Liver (tissue), 9 donors: Measurements from ENCODE around the gene RERE. TPM values are rescaled to one million over a fixed set of nuclear protein-coding genes. Genes with fewer than 3 reads are reported as not detected.

Source experiments
- DNase-seq: peaks from one replicate; pipeline ENCODE4 v3.0.0-alpha.2; 2017; ENCODE audit warnings: low spot score
- H3K27ac ChIP-seq, 2 donors: one replicate each; pipeline ENCODE4 v1.7.0; 2013; ENCODE audit warnings: inconsistent platforms in 2 of 2, low read length in 2 of 2, control low read depth in 1 of 2, low read depth in 1 of 2, mild to moderate bottlenecking in 1 of 2
- H3K27me3 ChIP-seq, 4 donors: one replicate each; pipeline versions ENCODE4 v1.6.1 to v1.7.0; 2013; ENCODE audit warnings: low read length in 3 of 4, inconsistent platforms in 1 of 4, mild to moderate bottlenecking in 1 of 4, moderate library complexity in 1 of 4; ENCODE audit not compliant: control insufficient read depth in 4 of 4, insufficient read depth in 4 of 4
- H3K36me3 ChIP-seq, 4 donors: one replicate each; pipeline versions ENCODE4 v1.6.1 to v1.7.0; 2013; ENCODE audit warnings: low read length in 3 of 4, mild to moderate bottlenecking in 3 of 4, low read depth in 1 of 4, moderate library complexity in 1 of 4; ENCODE audit not compliant: control insufficient read depth in 4 of 4, insufficient read depth in 3 of 4
- H3K4me1 ChIP-seq, 4 donors: one replicate each; pipeline versions ENCODE4 v1.6.1 to v1.7.0; 2013; ENCODE audit warnings: low read length in 3 of 4, mild to moderate bottlenecking in 3 of 4, moderate library complexity in 1 of 4; ENCODE audit not compliant: control insufficient read depth in 4 of 4, insufficient read depth in 4 of 4
- H3K4me3 ChIP-seq, 3 donors: one replicate each; pipeline versions ENCODE4 v1.6.1 to v1.7.0; 2013; ENCODE audit warnings: low read length in 3 of 3, control low read depth in 1 of 3, low read depth in 1 of 3, mild to moderate bottlenecking in 1 of 3
- H3K9ac ChIP-seq, 2 donors: one replicate each; pipeline ENCODE4 v1.7.0; 2013; ENCODE audit warnings: low read length in 2 of 2, mild to moderate bottlenecking in 2 of 2, moderate library complexity in 2 of 2, control low read depth in 1 of 2, low read depth in 1 of 2
- H3K9me3 ChIP-seq, 4 donors: one replicate each; pipeline versions ENCODE4 v1.6.1 to v1.7.0; 2013; ENCODE audit warnings: low read length in 3 of 4; ENCODE audit not compliant: control insufficient read depth in 4 of 4
- EGR1 ChIP-seq, 2 donors: IDR thresholded peaks; 2 replicates each; pipeline ENCODE4 v1.6.1; 2016 to 2018; ENCODE audit warnings: antibody characterized with exemption in 2 of 2, low read depth in 2 of 2
- FOXA1 ChIP-seq: IDR thresholded peaks from 2 replicates; pipeline ENCODE4 v1.6.1; 2016; ENCODE audit warnings: antibody characterized with exemption
- FOXA2 ChIP-seq: IDR thresholded peaks from 2 replicates; pipeline ENCODE4 v1.6.1; 2016; ENCODE audit warnings: antibody characterized with exemption
- GABPA ChIP-seq, 2 donors: IDR thresholded peaks in 1 of 2; conservative IDR thresholded peaks in 1 of 2; 2 replicates each; pipeline ENCODE4 v1.6.1; 2016; ENCODE audit warnings: antibody characterized with exemption in 2 of 2, mild to moderate bottlenecking in 1 of 2, moderate library complexity in 1 of 2
- HNF4G ChIP-seq: IDR thresholded peaks from 2 replicates; pipeline ENCODE4 v1.6.1; 2016; ENCODE audit warnings: antibody characterized with exemption
- JUND ChIP-seq, 2 donors: IDR thresholded peaks; 2 replicates each; pipeline ENCODE4 v1.6.1; 2016; ENCODE audit warnings: antibody characterized with exemption in 2 of 2
- NR2F2 ChIP-seq: IDR thresholded peaks from 2 replicates; pipeline ENCODE4 v1.6.1; 2016; ENCODE audit warnings: antibody characterized with exemption
- SP1 ChIP-seq: IDR thresholded peaks from 2 replicates; pipeline ENCODE4 v1.6.1; 2018; ENCODE audit warnings: antibody characterized with exemption, mild to moderate bottlenecking
- TAF1 ChIP-seq: conservative IDR thresholded peaks from 2 replicates; pipeline ENCODE4 v1.6.1; 2016; ENCODE audit warnings: antibody characterized with exemption, mild to moderate bottlenecking
- YY1 ChIP-seq: IDR thresholded peaks from 2 replicates; pipeline ENCODE4 v1.6.1; 2016; ENCODE audit warnings: antibody characterized with exemption, mild to moderate bottlenecking
- WGBS: extraction: QIAGEN DNeasy Blood & Tissue Kit; methylation state at CpG from one replicate; pipeline ENCODE4 v1.1.7; 2013; 5-methylcytosine and 5-hydroxymethylcytosine counted together
- polyA plus RNA-seq, 2 donors: library from polyadenylated mRNA; stranded (reverse) in 1 of 2; unstranded in 1 of 2; fragments of 200-250 nt in 1 of 2; fragments of >200 nt in 1 of 2; fragmentation: Nextera tagmentation in 1 of 2; extraction: Ambion mirVana in 1 of 2; gene quantifications; one replicate each; pipeline versions ENCODE4 v1.2.1 to v1.2.3, GENCODE V29; 2013 to 2015
- total RNA-seq, 2 donors: library from RNA; depleted of rRNA; stranded (reverse); fragments of >200 nt; gene quantifications; one replicate each; pipeline ENCODE4 v1.2.3, GENCODE V29; 2014
- TF ChIP-seq, protein P1 (sequence below): IDR thresholded peaks from 2 replicates; pipeline ENCODE4 v1.6.1; 2016; ENCODE audit warnings: antibody characterized with exemption
- TF ChIP-seq, protein P2 (sequence below): IDR thresholded peaks from 2 replicates; pipeline ENCODE4 v1.6.1; 2016; ENCODE audit warnings: antibody characterized with exemption, mild to moderate bottlenecking
- TF ChIP-seq, protein P3 (sequence below): IDR thresholded peaks from 2 replicates; pipeline ENCODE4 v1.6.1; 2016; ENCODE audit warnings: antibody characterized with exemption
- TF ChIP-seq, protein P4 (sequence below): fragments of 150-350 bp; IDR thresholded peaks from 2 replicates; pipeline ENCODE4 v1.5.1; 2017; ENCODE audit warnings: improper control_type of control experiment, low read depth, low read length; ENCODE audit not compliant: missing input control
- donor health status: healthy.
- donor health status: healthy.
- donor health status: healthy.
- donor health status: healthy.
- donor health status: healthy.

The RERE gene
- total and polyA plus RNA-seq, 4 donors = 9.8 to 49.1 (median 24.8) TPM

DNA sequence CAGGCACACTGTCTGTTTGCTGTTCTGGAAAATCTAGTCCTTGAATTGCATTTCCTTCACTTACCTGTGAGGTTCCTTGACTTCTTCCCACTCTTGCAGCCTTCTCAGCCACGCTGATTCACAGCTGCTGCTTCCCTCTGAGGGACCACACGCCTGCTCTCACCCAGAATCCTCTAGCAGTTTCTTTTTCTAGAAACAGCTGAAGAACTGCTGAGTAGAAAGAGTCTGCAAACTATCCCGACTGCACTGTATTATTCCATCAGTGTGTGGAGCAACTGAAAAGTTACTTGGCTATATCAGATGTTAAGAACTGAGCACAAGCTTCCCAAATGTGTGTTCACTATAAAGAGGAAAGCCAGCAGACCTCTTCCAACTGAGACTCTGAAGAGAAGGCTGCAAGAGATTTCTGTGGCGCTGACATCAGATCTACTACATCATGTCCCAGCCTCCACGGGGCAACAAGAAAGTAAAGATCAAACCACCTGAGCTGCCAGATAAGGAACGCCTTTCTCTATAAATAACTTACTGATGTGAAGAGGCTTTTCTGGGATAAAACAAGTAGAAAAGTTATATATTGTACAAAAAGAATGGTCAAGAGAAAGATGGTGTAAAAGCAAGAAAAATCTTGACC is 226.6 kb downstream of the RERE start:
- no peaks in the 10 kb centered on the region for H3K4me1 ChIP-seq
- no peak overlapping the region for H3K27ac ChIP-seq
- no peak for DNase-seq
- no peak overlapping the region for H3K4me3 ChIP-seq
- 82% methylated on average over 6 of the region's 6 CpGs for WGBS
- H3K9ac ChIP-seq = no peak overlapping the region
- no peaks in the 10 kb centered on the region for H3K27me3 ChIP-seq
- no peaks in the 10 kb centered on the region for H3K36me3 ChIP-seq
- H3K9me3 ChIP-seq = no peaks in the 10 kb centered on the region
- TF ChIP-seq, protein P1, sequence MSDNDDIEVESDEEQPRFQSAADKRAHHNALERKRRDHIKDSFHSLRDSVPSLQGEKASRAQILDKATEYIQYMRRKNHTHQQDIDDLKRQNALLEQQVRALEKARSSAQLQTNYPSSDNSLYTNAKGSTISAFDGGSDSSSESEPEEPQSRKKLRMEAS = no peak
- no peak for TF ChIP-seq FOXA2
- TF ChIP-seq YY1 = no peak
- no peak for TF ChIP-seq TAF1
- TF ChIP-seq, protein P2, sequence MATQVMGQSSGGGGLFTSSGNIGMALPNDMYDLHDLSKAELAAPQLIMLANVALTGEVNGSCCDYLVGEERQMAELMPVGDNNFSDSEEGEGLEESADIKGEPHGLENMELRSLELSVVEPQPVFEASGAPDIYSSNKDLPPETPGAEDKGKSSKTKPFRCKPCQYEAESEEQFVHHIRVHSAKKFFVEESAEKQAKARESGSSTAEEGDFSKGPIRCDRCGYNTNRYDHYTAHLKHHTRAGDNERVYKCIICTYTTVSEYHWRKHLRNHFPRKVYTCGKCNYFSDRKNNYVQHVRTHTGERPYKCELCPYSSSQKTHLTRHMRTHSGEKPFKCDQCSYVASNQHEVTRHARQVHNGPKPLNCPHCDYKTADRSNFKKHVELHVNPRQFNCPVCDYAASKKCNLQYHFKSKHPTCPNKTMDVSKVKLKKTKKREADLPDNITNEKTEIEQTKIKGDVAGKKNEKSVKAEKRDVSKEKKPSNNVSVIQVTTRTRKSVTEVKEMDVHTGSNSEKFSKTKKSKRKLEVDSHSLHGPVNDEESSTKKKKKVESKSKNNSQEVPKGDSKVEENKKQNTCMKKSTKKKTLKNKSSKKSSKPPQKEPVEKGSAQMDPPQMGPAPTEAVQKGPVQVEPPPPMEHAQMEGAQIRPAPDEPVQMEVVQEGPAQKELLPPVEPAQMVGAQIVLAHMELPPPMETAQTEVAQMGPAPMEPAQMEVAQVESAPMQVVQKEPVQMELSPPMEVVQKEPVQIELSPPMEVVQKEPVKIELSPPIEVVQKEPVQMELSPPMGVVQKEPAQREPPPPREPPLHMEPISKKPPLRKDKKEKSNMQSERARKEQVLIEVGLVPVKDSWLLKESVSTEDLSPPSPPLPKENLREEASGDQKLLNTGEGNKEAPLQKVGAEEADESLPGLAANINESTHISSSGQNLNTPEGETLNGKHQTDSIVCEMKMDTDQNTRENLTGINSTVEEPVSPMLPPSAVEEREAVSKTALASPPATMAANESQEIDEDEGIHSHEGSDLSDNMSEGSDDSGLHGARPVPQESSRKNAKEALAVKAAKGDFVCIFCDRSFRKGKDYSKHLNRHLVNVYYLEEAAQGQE = no peak
- TF ChIP-seq FOXA1 = no peak
- TF ChIP-seq HNF4G = no peak
- TF ChIP-seq GABPA (IDR thresholded peaks at IDR 0.05 in 1 of 2, conservative IDR thresholded peaks at IDR 0.05 in 1 of 2) = no peak
- TF ChIP-seq EGR1 (IDR thresholded peaks at IDR 0.05; ENCODE audit: low read depth in 2 of 2) = no peak
- TF ChIP-seq, protein P3, sequence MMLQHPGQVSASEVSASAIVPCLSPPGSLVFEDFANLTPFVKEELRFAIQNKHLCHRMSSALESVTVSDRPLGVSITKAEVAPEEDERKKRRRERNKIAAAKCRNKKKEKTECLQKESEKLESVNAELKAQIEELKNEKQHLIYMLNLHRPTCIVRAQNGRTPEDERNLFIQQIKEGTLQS = no peak

DNA sequence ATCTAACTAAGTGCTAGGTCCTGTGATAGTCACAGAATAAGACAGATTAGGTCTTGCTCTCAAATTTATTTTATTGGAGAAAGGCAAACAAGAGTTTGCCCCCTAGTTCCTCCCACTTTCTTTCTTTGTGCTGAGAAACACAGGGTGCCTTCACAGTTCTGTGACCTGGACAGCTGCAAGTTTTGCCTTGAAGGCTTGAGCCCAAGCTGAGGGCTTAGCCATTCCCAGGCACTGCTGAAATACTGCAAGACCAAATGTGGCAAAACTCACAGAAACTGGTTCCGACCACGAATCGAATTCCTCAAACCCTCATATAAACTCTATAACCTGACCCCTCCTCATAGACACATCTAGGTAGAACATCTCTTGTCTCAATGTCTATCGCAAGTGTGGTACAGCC is 227.9 kb downstream of the RERE start:
- Histone ChIP-seq H3K27me3 (no peaks in the 10 kb centered on the region), H3K9ac (no peak overlapping the region), H3K36me3 (no peaks in the 10 kb centered on the region), H3K4me1 (no peaks in the 10 kb centered on the region), H3K9me3 (no peaks in the 10 kb centered on the region), H3K27ac (no peak overlapping the region), H3K4me3 (no peak overlapping the region)
- WGBS = 88% methylated on average over 4 of the region's 4 CpGs
- TF ChIP-seq TAF1 = no peak
- TF ChIP-seq, protein P3 = no peak
- no peak for TF ChIP-seq JUND (IDR thresholded peaks at IDR 0.05)
- no peak for TF ChIP-seq EGR1 (IDR thresholded peaks at IDR 0.05; ENCODE audit: low read depth in 2 of 2)
- TF ChIP-seq HNF4G = no peak
- TF ChIP-seq FOXA2 = no peak
- TF ChIP-seq FOXA1 = no peak
- no peak for TF ChIP-seq SP1
- TF ChIP-seq NR2F2 = no peak
- TF ChIP-seq, protein P4, sequence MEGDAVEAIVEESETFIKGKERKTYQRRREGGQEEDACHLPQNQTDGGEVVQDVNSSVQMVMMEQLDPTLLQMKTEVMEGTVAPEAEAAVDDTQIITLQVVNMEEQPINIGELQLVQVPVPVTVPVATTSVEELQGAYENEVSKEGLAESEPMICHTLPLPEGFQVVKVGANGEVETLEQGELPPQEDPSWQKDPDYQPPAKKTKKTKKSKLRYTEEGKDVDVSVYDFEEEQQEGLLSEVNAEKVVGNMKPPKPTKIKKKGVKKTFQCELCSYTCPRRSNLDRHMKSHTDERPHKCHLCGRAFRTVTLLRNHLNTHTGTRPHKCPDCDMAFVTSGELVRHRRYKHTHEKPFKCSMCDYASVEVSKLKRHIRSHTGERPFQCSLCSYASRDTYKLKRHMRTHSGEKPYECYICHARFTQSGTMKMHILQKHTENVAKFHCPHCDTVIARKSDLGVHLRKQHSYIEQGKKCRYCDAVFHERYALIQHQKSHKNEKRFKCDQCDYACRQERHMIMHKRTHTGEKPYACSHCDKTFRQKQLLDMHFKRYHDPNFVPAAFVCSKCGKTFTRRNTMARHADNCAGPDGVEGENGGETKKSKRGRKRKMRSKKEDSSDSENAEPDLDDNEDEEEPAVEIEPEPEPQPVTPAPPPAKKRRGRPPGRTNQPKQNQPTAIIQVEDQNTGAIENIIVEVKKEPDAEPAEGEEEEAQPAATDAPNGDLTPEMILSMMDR = no peak
- no peak for DNase-seq
